ENCODE measurements around the gene HS2ST1.

GRCh38 chr1:87023326-87023725, 108.9 kb downstream of the HS2ST1 start:
- TF ChIP-seq, protein P1, sequence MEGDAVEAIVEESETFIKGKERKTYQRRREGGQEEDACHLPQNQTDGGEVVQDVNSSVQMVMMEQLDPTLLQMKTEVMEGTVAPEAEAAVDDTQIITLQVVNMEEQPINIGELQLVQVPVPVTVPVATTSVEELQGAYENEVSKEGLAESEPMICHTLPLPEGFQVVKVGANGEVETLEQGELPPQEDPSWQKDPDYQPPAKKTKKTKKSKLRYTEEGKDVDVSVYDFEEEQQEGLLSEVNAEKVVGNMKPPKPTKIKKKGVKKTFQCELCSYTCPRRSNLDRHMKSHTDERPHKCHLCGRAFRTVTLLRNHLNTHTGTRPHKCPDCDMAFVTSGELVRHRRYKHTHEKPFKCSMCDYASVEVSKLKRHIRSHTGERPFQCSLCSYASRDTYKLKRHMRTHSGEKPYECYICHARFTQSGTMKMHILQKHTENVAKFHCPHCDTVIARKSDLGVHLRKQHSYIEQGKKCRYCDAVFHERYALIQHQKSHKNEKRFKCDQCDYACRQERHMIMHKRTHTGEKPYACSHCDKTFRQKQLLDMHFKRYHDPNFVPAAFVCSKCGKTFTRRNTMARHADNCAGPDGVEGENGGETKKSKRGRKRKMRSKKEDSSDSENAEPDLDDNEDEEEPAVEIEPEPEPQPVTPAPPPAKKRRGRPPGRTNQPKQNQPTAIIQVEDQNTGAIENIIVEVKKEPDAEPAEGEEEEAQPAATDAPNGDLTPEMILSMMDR (IDR thresholded peaks at IDR 0.05; ENCODE audit: low read depth, low read length, missing input control): no peak
- TF ChIP-seq SP1 (IDR thresholded peaks at IDR 0.05) (no peak), RXRA (IDR thresholded peaks at IDR 0.05) (no peak), RAD21 (IDR thresholded peaks at IDR 0.05) (no peak), HNF4G (IDR thresholded peaks at IDR 0.05) (no peak)
- TF ChIP-seq, protein P2, sequence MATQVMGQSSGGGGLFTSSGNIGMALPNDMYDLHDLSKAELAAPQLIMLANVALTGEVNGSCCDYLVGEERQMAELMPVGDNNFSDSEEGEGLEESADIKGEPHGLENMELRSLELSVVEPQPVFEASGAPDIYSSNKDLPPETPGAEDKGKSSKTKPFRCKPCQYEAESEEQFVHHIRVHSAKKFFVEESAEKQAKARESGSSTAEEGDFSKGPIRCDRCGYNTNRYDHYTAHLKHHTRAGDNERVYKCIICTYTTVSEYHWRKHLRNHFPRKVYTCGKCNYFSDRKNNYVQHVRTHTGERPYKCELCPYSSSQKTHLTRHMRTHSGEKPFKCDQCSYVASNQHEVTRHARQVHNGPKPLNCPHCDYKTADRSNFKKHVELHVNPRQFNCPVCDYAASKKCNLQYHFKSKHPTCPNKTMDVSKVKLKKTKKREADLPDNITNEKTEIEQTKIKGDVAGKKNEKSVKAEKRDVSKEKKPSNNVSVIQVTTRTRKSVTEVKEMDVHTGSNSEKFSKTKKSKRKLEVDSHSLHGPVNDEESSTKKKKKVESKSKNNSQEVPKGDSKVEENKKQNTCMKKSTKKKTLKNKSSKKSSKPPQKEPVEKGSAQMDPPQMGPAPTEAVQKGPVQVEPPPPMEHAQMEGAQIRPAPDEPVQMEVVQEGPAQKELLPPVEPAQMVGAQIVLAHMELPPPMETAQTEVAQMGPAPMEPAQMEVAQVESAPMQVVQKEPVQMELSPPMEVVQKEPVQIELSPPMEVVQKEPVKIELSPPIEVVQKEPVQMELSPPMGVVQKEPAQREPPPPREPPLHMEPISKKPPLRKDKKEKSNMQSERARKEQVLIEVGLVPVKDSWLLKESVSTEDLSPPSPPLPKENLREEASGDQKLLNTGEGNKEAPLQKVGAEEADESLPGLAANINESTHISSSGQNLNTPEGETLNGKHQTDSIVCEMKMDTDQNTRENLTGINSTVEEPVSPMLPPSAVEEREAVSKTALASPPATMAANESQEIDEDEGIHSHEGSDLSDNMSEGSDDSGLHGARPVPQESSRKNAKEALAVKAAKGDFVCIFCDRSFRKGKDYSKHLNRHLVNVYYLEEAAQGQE (IDR thresholded peaks at IDR 0.05): no peak

Measured in liver (tissue), 3 donors.